K562 (cell line): ENCODE data around the gene ZCCHC17. TPM values are rescaled to one million over a fixed set of nuclear protein-coding genes. Genes with fewer than 3 reads are reported as not detected.

Experiments used
- ATAC-seq: fragments of 200-7000 bp; cut with Tn5 transposase; 3 replicates; pipeline ENCODE4 v1.9.1; 2020; ENCODE audit warnings: moderate library complexity
- BruUV-seq: library from RNA; stranded (reverse); fragments of 400-500 nt; replicated peaks from 2 replicates; lab custom pipeline; 2021; lab: Mats Ljungman, UMichigan
- CTCF ChIA-PET: fragments of 300-600 bp; formaldehyde crosslinking; extraction: SDS; loops from one replicate; lab custom pipeline; 2021; ENCODE audit warnings: low intra/inter-chr PET ratio; lab: Yijun Ruan, JAX
- POLR2A ChIA-PET: fragments of 300-600, 350-650 bp; sonication (Branson Sonifier 250); formaldehyde crosslinking; extraction: SDS; loops from one replicate; lab custom pipeline; 2021; ENCODE audit warnings: antibody characterized with exemption, inconsistent platforms; lab: Yijun Ruan, JAX
- DNase-seq, 4 experiments: peaks; one replicate each; pipeline versions ENCODE4 v3.0.0 to v3.0.0-alpha.2; 2011 to 2018; ENCODE audit warnings: low spot score in 3 of 4, mixed read lengths in 3 of 4; ENCODE audit errors: extremely low read depth in 1 of 4
- FAIRE-seq: peaks from 2 replicates; lab custom pipeline; 2011; peaks lifted over from hg19 to GRCh38; lab: Jason Lieb, UNC
- H2AFZ ChIP-seq: 2 replicates; pipeline ENCODE4 v1.6.0; 2011; ENCODE audit warnings: low read depth, low read length, control low read depth, inconsistent platforms
- H3K27ac ChIP-seq: fragments of 200-600 bp; 3 replicates; pipeline ENCODE4 v1.8.0; 2011; ENCODE audit warnings: low read depth, mild to moderate bottlenecking, control low read depth, inconsistent platforms, low read length, moderate library complexity, mixed read lengths; ENCODE audit errors: extremely low read depth
- H3K27me3 ChIP-seq, 2 experiments: fragments of 300-600 bp in 1 of 2; 2 replicates in 1 of 2; 3 replicates in 1 of 2; pipeline versions ENCODE4 v1.6.0 to v1.8.0; 2011; ENCODE audit warnings: inconsistent platforms in 2 of 2, low read length in 2 of 2, mild to moderate bottlenecking in 1 of 2, mixed read lengths in 1 of 2, moderate library complexity in 1 of 2; ENCODE audit not compliant: control insufficient read depth in 2 of 2, insufficient read depth in 2 of 2
- H3K36me3 ChIP-seq: fragments of 300-600 bp; 3 replicates; pipeline ENCODE4 v1.8.0; 2011; ENCODE audit warnings: mild to moderate bottlenecking, low read length, inconsistent platforms; ENCODE audit not compliant: control insufficient read depth, insufficient read depth
- H3K4me1 ChIP-seq, 2 experiments: fragments of 200-600 bp in 1 of 2; replicated peaks in 1 of 2; 2 replicates in 1 of 2; 3 replicates in 1 of 2; pipeline versions ENCODE4 v1.5.1 to v1.8.0; 2011; ENCODE audit warnings: inconsistent platforms in 2 of 2, low read length in 2 of 2, mild to moderate bottlenecking in 1 of 2, mixed read lengths in 1 of 2, moderate library complexity in 1 of 2; ENCODE audit not compliant: control insufficient read depth in 2 of 2, insufficient read depth in 2 of 2
- H3K4me2 ChIP-seq: 2 replicates; pipeline ENCODE4 v1.6.1; 2011; ENCODE audit warnings: low read length, control low read depth, inconsistent platforms, mixed read lengths; ENCODE audit not compliant: insufficient read depth
- H3K4me3 ChIP-seq: fragments of 200-600 bp; sonication (generic), shearing (Covaris generic); 2 replicates; pipeline ENCODE4 v1.5.1; 2016; ENCODE audit warnings: control low read depth, inconsistent platforms
- H3K79me2 ChIP-seq: fragments of 200-600 bp; 3 replicates; pipeline ENCODE4 v1.8.0; 2011; ENCODE audit warnings: low read length, inconsistent platforms; ENCODE audit not compliant: control insufficient read depth, insufficient read depth
- H3K9ac ChIP-seq, 2 experiments: 2 replicates each; pipeline versions ENCODE4 v1.6.0 to v1.6.1; 2011; ENCODE audit warnings: low read depth in 2 of 2, low read length in 2 of 2, control low read depth in 1 of 2, inconsistent platforms in 1 of 2, mild to moderate bottlenecking in 1 of 2, mixed read lengths in 1 of 2; ENCODE audit not compliant: insufficient read depth in 1 of 2
- H3K9me1 ChIP-seq: one replicate; pipeline ENCODE4 v1.6.0; 2011; ENCODE audit warnings: inconsistent platforms, mild to moderate bottlenecking, low read length, moderate library complexity; ENCODE audit not compliant: control insufficient read depth, insufficient read depth
- H3K9me3 ChIP-seq: replicated peaks from 2 replicates; pipeline ENCODE4 v1.5.1; 2011; ENCODE audit warnings: low read depth, low read length, inconsistent platforms; ENCODE audit not compliant: control insufficient read depth, insufficient read depth
- H4K20me1 ChIP-seq: replicated peaks from 2 replicates; pipeline ENCODE4 v1.6.1; 2011; ENCODE audit warnings: low read length, inconsistent platforms, mixed read lengths; ENCODE audit not compliant: control insufficient read depth, insufficient read depth
- CCNT2 ChIP-seq: IDR thresholded peaks from 2 replicates; pipeline ENCODE4 v1.6.1; 2011; ENCODE audit warnings: borderline replicate concordance, low read depth, mild to moderate bottlenecking, moderate library complexity, mixed read lengths, low read length; ENCODE audit not compliant: insufficient read length; ENCODE audit errors: extremely low read depth
- FOXK1 ChIP-seq: sonication (generic); formaldehyde crosslinking; IDR thresholded peaks from 2 replicates; pipeline ENCODE4 v1.8.0; 2022; ENCODE audit warnings: missing genetic modification reagents, mild to moderate bottlenecking, borderline replicate concordance
- MED1 ChIP-seq: sonication (generic); formaldehyde crosslinking; IDR thresholded peaks from 2 replicates; pipeline ENCODE4 v1.8.1; 2023; ENCODE audit warnings: missing genetic modification reagents, borderline replicate concordance
- NCOR1 ChIP-seq: fragments of 450-650 bp; IDR thresholded peaks from 2 replicates; pipeline ENCODE4 v1.6.1; 2016; ENCODE audit warnings: mild to moderate bottlenecking, moderate library complexity
- NFE2L1 ChIP-seq: fragments of 450-650 bp; IDR thresholded peaks from 2 replicates; pipeline ENCODE4 v1.6.1; 2016; ENCODE audit warnings: missing genetic modification characterization, low read depth, mild to moderate bottlenecking, missing compliant biosample characterization, moderate library complexity, borderline replicate concordance
- SAFB2 ChIP-seq: fragments of 200-400 bp; formaldehyde crosslinking; IDR thresholded peaks from 2 replicates; pipeline ENCODE4 v1.6.1; 2018; ENCODE audit warnings: borderline replicate concordance, low read length, low read depth, moderate library complexity; ENCODE audit not compliant: severe bottlenecking
- SRSF3 ChIP-seq: fragments of 200-400 bp; formaldehyde crosslinking; IDR thresholded peaks from 2 replicates; pipeline ENCODE4 v1.6.1; 2016; ENCODE audit warnings: mild to moderate bottlenecking, low read length, moderate library complexity; ENCODE audit not compliant: insufficient read depth
- ZNF589 ChIP-seq: fragments of 200-800 bp; sonication (Bioruptor generic); IDR thresholded peaks from 2 replicates; pipeline ENCODE4 v1.6.1; 2016; ENCODE audit warnings: low read depth, missing genetic modification characterization, missing compliant biosample characterization
- ZNF696 ChIP-seq: fragments of 250-450 bp; sonication (Bioruptor Pico); conservative IDR thresholded peaks from 2 replicates; pipeline ENCODE4 v1.4.0; 2020; ENCODE audit warnings: mild to moderate bottlenecking, moderate library complexity
- WGBS: fragments of 100-300 bp; shearing (Covaris generic); methylation state at CpG from one replicate; pipeline ENCODE4 v1.1.6; 2016; ENCODE audit warnings: low coverage, mixed read lengths; ENCODE audit not compliant: insufficient coverage; ENCODE audit errors: missing lambda C conversion rate; 5-methylcytosine and 5-hydroxymethylcytosine counted together
- in situ Hi-C: fragments of 300-500 bp; cut with MboI; formaldehyde crosslinking; loops from 4 replicates; pipeline ENCODE4 v1.15.0; 2018; ENCODE audit warnings: inconsistent platforms, mixed read lengths
- intact Hi-C: fragments of 100-400 bp; cut with micrococcal nuclease; formaldehyde crosslinking; loops from 2 replicates; pipeline ENCODE4 v1.14.2; 2022
- polyA plus RNA-seq, 8 experiments: library from polyadenylated mRNA; depleted of rRNA in 4 of 8; stranded (reverse) in 5 of 8; unstranded in 3 of 8; fragments of >200 nt; fragmentation: Nextera tagmentation in 2 of 8; fragmentation: Illumina TruSeq in 1 of 8; extraction: Ambion mirVana in 2 of 8; extraction: Trizol in 1 of 8; gene quantifications; 2 replicates each; pipeline versions ENCODE4 v1.2.1 to v1.2.3, GENCODE V29; 2011 to 2014; ENCODE audit warnings: inconsistent platforms in 1 of 8, missing spikeins in 1 of 8
- total RNA-seq, 7 experiments: library from RNA; depleted of rRNA in 6 of 7; stranded (reverse); fragments of >200 nt in 6 of 7; fragmentation: Illumina TruSeq in 2 of 7; extraction: Trizol in 2 of 7; gene quantifications; 2 replicates each; pipeline versions ENCODE4 v1.2.1 to v1.2.3, GENCODE V29; 2011 to 2021; ENCODE audit warnings: low replicate concordance in 1 of 7
- TF ChIP-seq, protein P1 (sequence below): fragments of 250-450 bp; sonication (Bioruptor Pico); IDR thresholded peaks from 2 replicates; pipeline ENCODE4 v1.8.0; 2021; ENCODE audit warnings: moderate library complexity, mild to moderate bottlenecking, inconsistent platforms
- TF ChIP-seq, protein P2 (sequence below): fragments of 250-450 bp; sonication (Bioruptor Pico); IDR thresholded peaks from 2 replicates; pipeline ENCODE4 v1.5.0; 2021

Gene ZCCHC17
- total and polyA plus RNA-seq, 9 of the 15 experiments (the other 6 are each of a cell fraction or from before 2014, with no cell fraction given) = 46.9 to 150 (median 74.7) TPM

DNA sequence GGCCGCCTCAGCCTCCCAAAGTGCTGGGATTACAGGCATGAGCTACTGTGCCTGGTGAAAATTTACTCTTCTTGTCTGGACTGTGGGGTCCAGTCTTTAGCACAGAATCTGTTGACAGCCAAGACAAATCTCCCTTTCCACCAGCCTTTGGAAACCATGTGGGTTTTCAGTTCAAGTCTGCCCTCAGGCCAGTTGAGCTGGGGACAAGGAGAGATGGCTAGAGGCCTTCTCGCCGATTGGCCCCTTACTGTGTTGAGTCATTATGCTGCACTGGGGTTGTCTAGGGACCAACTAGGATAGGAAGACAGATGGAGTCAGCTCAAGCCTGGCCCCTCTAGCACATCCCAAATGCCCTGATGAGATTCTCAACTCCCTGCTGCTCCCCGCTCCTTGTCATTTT, 48.6 kb upstream of the ZCCHC17 start (continued):
- TF ChIP-seq SRSF3 (no peak), NFE2L1 (tag) (no peak), NCOR1 (no peak), FOXK1 (CRISPR knock-in tag) (no peak)
- TF ChIP-seq, protein P1, sequence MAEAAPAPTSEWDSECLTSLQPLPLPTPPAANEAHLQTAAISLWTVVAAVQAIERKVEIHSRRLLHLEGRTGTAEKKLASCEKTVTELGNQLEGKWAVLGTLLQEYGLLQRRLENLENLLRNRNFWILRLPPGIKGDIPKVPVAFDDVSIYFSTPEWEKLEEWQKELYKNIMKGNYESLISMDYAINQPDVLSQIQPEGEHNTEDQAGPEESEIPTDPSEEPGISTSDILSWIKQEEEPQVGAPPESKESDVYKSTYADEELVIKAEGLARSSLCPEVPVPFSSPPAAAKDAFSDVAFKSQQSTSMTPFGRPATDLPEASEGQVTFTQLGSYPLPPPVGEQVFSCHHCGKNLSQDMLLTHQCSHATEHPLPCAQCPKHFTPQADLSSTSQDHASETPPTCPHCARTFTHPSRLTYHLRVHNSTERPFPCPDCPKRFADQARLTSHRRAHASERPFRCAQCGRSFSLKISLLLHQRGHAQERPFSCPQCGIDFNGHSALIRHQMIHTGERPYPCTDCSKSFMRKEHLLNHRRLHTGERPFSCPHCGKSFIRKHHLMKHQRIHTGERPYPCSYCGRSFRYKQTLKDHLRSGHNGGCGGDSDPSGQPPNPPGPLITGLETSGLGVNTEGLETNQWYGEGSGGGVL (CRISPR knock-in tag) = no peak
- TF ChIP-seq, protein P2, sequence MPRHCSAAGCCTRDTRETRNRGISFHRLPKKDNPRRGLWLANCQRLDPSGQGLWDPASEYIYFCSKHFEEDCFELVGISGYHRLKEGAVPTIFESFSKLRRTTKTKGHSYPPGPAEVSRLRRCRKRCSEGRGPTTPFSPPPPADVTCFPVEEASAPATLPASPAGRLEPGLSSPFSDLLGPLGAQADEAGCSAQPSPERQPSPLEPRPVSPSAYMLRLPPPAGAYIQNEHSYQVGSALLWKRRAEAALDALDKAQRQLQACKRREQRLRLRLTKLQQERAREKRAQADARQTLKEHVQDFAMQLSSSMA (CRISPR knock-in tag) = no peak

DNA sequence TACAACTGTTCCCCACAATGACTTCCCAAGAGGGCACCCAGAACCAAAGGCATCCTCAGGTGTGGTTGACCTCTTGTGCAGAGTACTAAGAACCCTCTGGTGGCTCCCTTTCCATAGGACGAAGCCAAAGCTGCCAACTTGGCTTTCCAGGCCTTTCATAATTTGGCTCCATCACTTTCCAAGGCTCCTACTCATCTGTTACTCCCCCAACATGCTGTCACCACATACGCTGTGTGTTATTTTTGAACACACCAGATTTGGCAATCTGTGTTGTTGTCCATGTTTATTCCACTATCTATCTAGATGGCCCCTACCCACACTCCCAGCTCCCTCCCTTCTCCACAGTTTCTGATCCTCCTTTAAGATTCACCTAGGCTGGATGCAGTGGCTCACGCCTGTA, 47.0 kb upstream of the ZCCHC17 start:
- no peaks in the 10 kb centered on the region for H3K9me1 ChIP-seq
- no peak overlapping the region for H2AFZ ChIP-seq
- FAIRE-seq (no peak), DNase-seq (no peak), ATAC-seq (no peak)
- no peaks in the 10 kb centered on the region for H3K27me3 ChIP-seq
- POLR2A ChIA-PET = interaction anchor here (0.6 to 1.6 kb wide), 5 partner anchors 15 to 34 kb away, joined by 3 to 5 read pairs (median 4); no protein-coding TSS in a partner anchor
- H4K20me1 ChIP-seq = no peaks in the 10 kb centered on the region
- no peak overlapping the region for H3K4me2 ChIP-seq
- intact Hi-C loops (no loop called here), in situ Hi-C loops (no loop called here)
- WGBS = 12% methylated on average over 3 of the region's 3 CpGs
- H3K79me2 ChIP-seq = no peaks in the 10 kb centered on the region
- H3K4me3 ChIP-seq = no peak overlapping the region
- no peak overlapping the region for H3K27ac ChIP-seq
- H3K4me1 ChIP-seq = no peaks in the 10 kb centered on the region
- no TSS peak for BruUV-seq
- TF ChIP-seq ZNF589 (CRISPR knock-in tag) (no peak), SAFB2 (no peak), CCNT2 (no peak), MED1 (CRISPR knock-in tag) (no peak), ZNF696 (no peak)
- H3K36me3 ChIP-seq = no peaks in the 10 kb centered on the region
- no peaks in the 10 kb centered on the region for H3K9me3 ChIP-seq
- no peak overlapping the region for H3K9ac ChIP-seq
- CTCF ChIA-PET = no interaction called here
